Thymus (tissue), 14 donors: ENCODE data around the gene OTULINL. TPM values are rescaled to one million over a fixed set of nuclear protein-coding genes. Genes with fewer than 3 reads are reported as not detected.
A peak's percentile ranks its signal among the peaks of the same experiment; 100 is the strongest.

Experiments
- DNase-seq, 9 donors: peaks; one replicate each; pipeline ENCODE4 v3.0.0-alpha.2; 2013; ENCODE audit warnings: low spot score in 9 of 9, low read depth in 6 of 9, missing footprints in 1 of 9
- H3K27ac ChIP-seq, 2 donors: one replicate each; pipeline ENCODE4 v1.5.1; 2013; ENCODE audit warnings: control low read depth in 1 of 2, low read depth in 1 of 2, low read length in 1 of 2, mild to moderate bottlenecking in 1 of 2, moderate library complexity in 1 of 2
- H3K27me3 ChIP-seq, 2 donors: one replicate each; pipeline ENCODE4 v1.5.1; 2013; ENCODE audit warnings: low read length in 1 of 2; ENCODE audit not compliant: control insufficient read depth in 2 of 2, insufficient read depth in 1 of 2
- H3K36me3 ChIP-seq, 2 donors: one replicate each; pipeline ENCODE4 v1.5.1; 2013; ENCODE audit warnings: low read length in 1 of 2, mild to moderate bottlenecking in 1 of 2, moderate library complexity in 1 of 2; ENCODE audit not compliant: control insufficient read depth in 2 of 2, insufficient read depth in 2 of 2
- H3K4me1 ChIP-seq, 2 donors: one replicate each; pipeline ENCODE4 v1.5.1; 2013; ENCODE audit warnings: low read length in 2 of 2; ENCODE audit not compliant: control insufficient read depth in 2 of 2, insufficient read depth in 2 of 2
- H3K4me3 ChIP-seq, 2 donors: one replicate each; pipeline ENCODE4 v1.5.1; 2013; ENCODE audit warnings: low read length in 2 of 2, control low read depth in 1 of 2, mild to moderate bottlenecking in 1 of 2
- H3K9me3 ChIP-seq, 2 donors: one replicate each; pipeline ENCODE4 v1.5.1; 2013; ENCODE audit warnings: low read length in 1 of 2, mild to moderate bottlenecking in 1 of 2; ENCODE audit not compliant: control insufficient read depth in 2 of 2, insufficient read depth in 1 of 2
- WGBS: extraction: QIAGEN DNeasy Blood & Tissue Kit; methylation state at CpG from one replicate; pipeline ENCODE4 v1.1.7; 2013; 5-methylcytosine and 5-hydroxymethylcytosine counted together
- long read RNA-seq, 10 donors: transcript quantifications; one replicate each; lab custom pipeline, GENCODE V29; 2026
- polyA plus RNA-seq: library from polyadenylated mRNA; stranded (reverse); fragments of 200-250 nt; gene quantifications from one replicate; pipeline ENCODE4 v1.2.3, GENCODE V29; 2013
- total RNA-seq: library from RNA; stranded (reverse); fragments of 120-200 nt; gene quantifications from one replicate; pipeline ENCODE4 v1.2.4, GENCODE V29; 2013
- donor health status: healthy.

The OTULINL gene
- total RNA-seq (14.9 TPM), polyA plus RNA-seq (9.1 TPM)
- long read RNA-seq, donor 1 = 0 reads
- long read RNA-seq, donor 2 = 0 reads
- long read RNA-seq, donor 3, partial matches to known transcripts = 0 of 4 reads
- long read RNA-seq, donor 3, other reads (novel, unspliced or antisense) = 0 of 4 reads
- long read RNA-seq, donor 4, transcript OTULINL-201 (8 exons, 3,597 nt) = major isoform, 6 of 6 reads
- long read RNA-seq, donor 4, partial matches to known transcripts = 0 of 6 reads
- long read RNA-seq, donor 4, other reads (novel, unspliced or antisense) = 0 of 6 reads
- long read RNA-seq, donor 5, transcript OTULINL-201 (8 exons, 3,597 nt) = major isoform, 18 of 3,854 reads
- long read RNA-seq, donor 5, partial matches to known transcripts = 3,836 of 3,854 reads
- long read RNA-seq, donor 5, other reads (novel, unspliced or antisense) = 0 of 3,854 reads
- long read RNA-seq, donor 6, partial matches to known transcripts = 0 of 3 reads
- long read RNA-seq, donor 6, other reads (novel, unspliced or antisense) = 0 of 3 reads
- long read RNA-seq, donor 7, transcript OTULINL-201 (8 exons, 3,597 nt) = major isoform, 14 of 2,684 reads
- long read RNA-seq, donor 7, partial matches to known transcripts = 2,670 of 2,684 reads
- long read RNA-seq, donor 7, other reads (novel, unspliced or antisense) = 0 of 2,684 reads
- long read RNA-seq, donor 8, partial matches to known transcripts = 0 of 3 reads
- long read RNA-seq, donor 8, other reads (novel, unspliced or antisense) = 0 of 3 reads
- long read RNA-seq, donor 9, partial matches to known transcripts = 0 of 3 reads
- long read RNA-seq, donor 9, other reads (novel, unspliced or antisense) = 0 of 3 reads
- long read RNA-seq, donor 10, transcript OTULINL-201 (8 exons, 3,597 nt) = major isoform, 6 of 6 reads
- long read RNA-seq, donor 10, partial matches to known transcripts = 0 of 6 reads
- long read RNA-seq, donor 10, other reads (novel, unspliced or antisense) = 0 of 6 reads

DNA sequence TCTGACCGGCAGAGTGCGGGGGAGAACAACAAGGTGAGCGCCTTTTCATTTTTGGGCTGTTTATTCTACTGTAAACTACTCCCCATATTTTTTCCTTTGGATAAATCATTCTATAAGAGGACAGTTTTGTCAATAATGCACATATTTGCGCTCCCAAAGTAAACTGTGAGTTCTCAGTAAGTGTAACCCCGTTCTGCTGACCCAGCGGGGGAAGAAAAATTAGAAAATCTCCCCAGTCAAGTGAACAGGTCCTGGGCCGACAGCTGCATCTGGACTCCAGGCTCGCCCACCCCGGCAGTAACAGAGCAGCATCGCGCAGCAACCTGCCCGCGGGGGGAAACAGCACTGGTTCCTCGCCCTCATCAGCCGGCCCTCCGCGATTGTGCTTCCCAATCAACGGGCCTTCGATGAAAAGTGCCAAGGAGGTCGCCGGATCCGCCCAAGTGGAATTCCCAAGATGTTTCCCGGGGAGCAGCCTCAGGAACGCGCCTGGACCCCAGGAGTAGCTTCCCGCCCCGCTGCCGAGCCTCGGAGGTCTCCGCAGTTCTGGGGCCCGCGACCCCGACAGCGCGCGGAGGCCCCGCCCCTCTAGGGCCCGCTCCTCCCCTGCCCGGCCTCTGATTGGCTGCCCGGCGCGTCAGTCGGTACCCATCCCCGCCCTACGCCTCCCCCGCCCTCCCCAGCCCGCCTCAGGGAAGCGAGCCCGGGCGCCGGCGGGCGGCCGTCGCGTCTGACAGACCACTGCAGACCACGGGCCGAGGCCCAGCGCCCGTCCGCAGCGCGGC, at the start of gene OTULINL:
Gene OTULINL, plus strand, starts transcription at position 687 of the 785 bp plus-strand sequence. CDS start 103 bp downstream, outside the sequence.
- no peaks in the 10 kb centered on the region for H3K36me3 ChIP-seq
- peak in 8 of 9 donors; percentile 56 to 91 (median 80) for DNase-seq
- H3K4me3 ChIP-seq = peak within 1 kb of the TSS; percentile 53 to 81
- H3K27ac ChIP-seq = peak within 1 kb of the TSS; percentile 44 to 87
- WGBS = 10% methylated on average over 63 of the region's 63 CpGs
- H3K9me3 ChIP-seq = no peaks in the 10 kb centered on the region
- peaks cover 4 to 11% of the 10 kb centered on the region in 2 donors for H3K4me1 ChIP-seq
- peaks cover 12 to 17% of the 10 kb centered on the region in 2 donors for H3K27me3 ChIP-seq

DNA sequence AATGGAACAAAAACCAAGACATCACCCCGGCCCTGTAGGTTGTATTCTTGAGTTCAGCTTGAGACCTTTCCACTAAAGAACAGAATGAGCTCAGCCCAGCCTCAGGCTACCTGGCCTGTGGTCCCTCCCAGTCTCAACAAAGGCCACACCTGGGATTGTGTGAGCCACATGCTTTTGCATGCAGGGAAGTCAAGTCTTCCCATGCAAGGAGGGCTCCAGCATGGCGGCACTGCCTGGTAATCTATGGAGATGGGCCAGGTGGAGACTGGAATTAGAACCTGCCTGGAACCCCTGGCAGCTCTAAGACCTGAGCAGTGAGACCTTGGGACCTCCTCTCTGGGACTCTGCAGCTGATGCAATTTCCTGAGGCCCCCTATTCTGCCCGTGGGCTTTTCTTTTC, 49.4 kb upstream of the OTULINL start:
- Histone ChIP-seq H3K4me1 (no peaks in the 10 kb centered on the region), H3K27ac (no peak overlapping the region)
- WGBS = 55% methylated on average over 3 of the region's 3 CpGs

DNA sequence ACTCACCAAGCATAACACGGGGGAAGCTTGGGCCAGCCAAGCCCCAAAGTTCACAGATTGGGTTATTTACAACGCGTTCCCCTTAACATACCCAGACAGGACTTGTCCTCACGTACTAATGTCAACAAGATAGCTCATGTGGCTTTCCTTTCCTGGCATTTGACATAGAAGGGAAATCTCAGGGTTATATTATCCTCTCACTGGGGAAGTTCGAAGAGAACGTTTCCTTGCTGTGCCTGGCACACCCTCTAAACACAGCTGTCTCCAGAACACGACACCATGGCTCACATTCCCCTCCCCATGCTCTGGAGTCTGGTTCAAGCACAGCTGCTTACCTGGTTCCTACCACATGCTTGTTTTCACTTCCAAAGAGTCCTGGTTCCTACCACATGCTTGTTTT, 46.8 kb upstream of the OTULINL start:
- peak in 1 of 9 donors; percentile 9 for DNase-seq
- Histone ChIP-seq H3K27me3 (no peaks in the 10 kb centered on the region), H3K9me3 (no peaks in the 10 kb centered on the region), H3K4me1 (no peaks in the 10 kb centered on the region), H3K4me3 (no peak overlapping the region), H3K36me3 (no peaks in the 10 kb centered on the region), H3K27ac (no peak overlapping the region)
- 38% methylated on average over 7 of the region's 7 CpGs for WGBS

More for the DNA sequence above, 49.4 kb upstream of the OTULINL start:
- H3K9me3 ChIP-seq = no peaks in the 10 kb centered on the region
- no peaks in the 10 kb centered on the region for H3K36me3 ChIP-seq
- no peak for DNase-seq
- no peaks in the 10 kb centered on the region for H3K27me3 ChIP-seq
- no peak overlapping the region for H3K4me3 ChIP-seq

DNA sequence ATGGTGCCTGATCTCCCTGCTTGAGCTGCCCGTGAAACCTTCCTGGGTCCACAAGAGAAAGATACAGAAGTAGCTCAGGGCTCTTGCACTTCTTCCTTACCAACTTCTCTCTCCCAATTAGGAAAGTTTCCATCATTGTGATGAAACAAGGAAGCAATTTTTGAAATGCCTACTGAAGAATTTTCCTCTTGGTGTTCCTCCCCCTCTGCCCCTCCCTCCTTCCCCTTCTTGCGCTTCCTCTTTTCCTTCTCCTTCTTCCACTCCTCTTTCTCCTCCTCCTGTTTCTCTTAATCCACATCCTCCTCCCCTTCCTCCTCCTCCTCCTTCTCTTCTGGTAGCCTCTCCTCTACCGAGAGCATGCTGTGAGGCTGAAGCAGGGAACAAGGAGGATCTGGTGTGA, 36.3 kb upstream of the OTULINL start:
- WGBS = 80% methylated on average over 3 of the region's 3 CpGs
- no peak for DNase-seq
- H3K4me1 ChIP-seq = no peaks in the 10 kb centered on the region

DNA sequence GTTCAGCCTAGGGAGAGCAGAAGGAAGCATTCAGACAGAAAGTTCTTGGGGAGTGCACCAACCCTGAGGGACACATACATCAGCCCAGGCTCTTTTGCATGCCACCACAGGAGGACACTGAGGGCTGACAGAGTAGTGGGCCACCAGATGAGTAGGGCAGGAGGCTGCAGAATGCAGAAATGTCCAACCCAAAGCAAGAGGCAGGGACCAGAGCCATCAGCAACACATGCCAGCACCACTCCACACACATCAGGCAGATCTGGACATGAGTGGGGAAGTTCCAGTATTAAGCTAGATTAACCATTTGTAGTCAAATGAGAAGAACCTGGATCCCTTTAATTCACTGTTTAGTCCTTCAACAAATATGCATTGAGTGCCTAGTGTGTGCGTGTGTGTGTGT, 35.7 kb upstream of the OTULINL start:
- H3K4me3 ChIP-seq = no peak overlapping the region
- H3K27ac ChIP-seq = no peak overlapping the region
- H3K9me3 ChIP-seq = peaks cover 0 to 7% of the 10 kb centered on the region in 2 donors
- no peaks in the 10 kb centered on the region for H3K36me3 ChIP-seq
- DNase-seq = no peak
- H3K27me3 ChIP-seq = no peaks in the 10 kb centered on the region
- H3K4me1 ChIP-seq = no peaks in the 10 kb centered on the region
- 79% methylated on average over 1 of the region's 1 CpG for WGBS

More for the DNA sequence above, 36.3 kb upstream of the OTULINL start:
- no peak overlapping the region for H3K27ac ChIP-seq
- H3K27me3 ChIP-seq = no peaks in the 10 kb centered on the region
- H3K4me3 ChIP-seq = no peak overlapping the region
- H3K9me3 ChIP-seq = peaks cover 0 to 7% of the 10 kb centered on the region in 2 donors
- no peaks in the 10 kb centered on the region for H3K36me3 ChIP-seq

DNA sequence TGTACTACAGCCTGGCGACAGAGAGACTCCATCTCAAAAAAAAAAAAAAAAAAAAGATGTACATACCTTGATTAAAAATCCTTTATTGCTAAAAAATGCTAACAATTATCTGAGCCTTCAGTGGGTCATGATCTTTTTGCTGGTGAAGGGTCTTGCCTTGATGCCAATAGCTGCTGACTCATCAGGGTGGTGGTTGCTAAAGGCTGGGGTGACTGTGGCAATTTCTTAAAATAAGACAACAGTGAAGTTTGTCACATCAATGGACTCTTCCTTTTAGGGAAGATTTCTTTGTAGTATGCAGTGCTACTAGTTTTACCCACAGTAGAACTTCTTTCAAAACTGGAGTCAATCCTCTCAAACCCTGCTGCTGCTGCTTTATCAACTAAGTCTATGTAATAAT, 33.9 kb upstream of the OTULINL start:
- Histone ChIP-seq H3K9me3 (peaks cover 0 to 4% of the 10 kb centered on the region in 2 donors), H3K4me1 (no peaks in the 10 kb centered on the region), H3K36me3 (no peaks in the 10 kb centered on the region), H3K4me3 (no peak overlapping the region), H3K27ac (no peak overlapping the region), H3K27me3 (no peaks in the 10 kb centered on the region)
- WGBS = 100% methylated on average over 1 of the region's 1 CpG
- DNase-seq = no peak

DNA sequence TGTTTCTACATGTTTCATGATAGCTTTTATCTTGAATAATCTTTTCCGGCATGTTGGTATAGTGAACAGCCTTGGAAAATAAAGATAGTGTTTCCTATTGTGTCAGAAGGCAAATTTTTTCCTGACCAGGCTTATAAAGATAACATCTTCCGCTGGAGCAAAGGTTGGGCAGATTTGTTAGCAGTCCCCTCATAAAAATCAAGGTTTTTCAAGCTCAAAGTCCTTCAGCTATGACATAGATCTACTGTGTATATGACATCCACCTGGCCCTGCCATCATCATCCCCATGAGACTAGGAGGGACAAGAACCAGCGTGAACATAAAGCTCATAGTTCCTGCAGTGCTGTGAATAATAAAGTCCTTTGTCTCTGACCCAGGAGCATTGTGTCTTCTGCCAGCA, 30.4 kb upstream of the OTULINL start:
- Histone ChIP-seq H3K4me3 (no peak overlapping the region), H3K27me3 (no peaks in the 10 kb centered on the region), H3K36me3 (no peaks in the 10 kb centered on the region), H3K9me3 (peaks cover 0 to 4% of the 10 kb centered on the region in 2 donors), H3K27ac (no peak overlapping the region), H3K4me1 (no peaks in the 10 kb centered on the region)
- no peak for DNase-seq
- WGBS = 99% methylated on average over 3 of the region's 3 CpGs

DNA sequence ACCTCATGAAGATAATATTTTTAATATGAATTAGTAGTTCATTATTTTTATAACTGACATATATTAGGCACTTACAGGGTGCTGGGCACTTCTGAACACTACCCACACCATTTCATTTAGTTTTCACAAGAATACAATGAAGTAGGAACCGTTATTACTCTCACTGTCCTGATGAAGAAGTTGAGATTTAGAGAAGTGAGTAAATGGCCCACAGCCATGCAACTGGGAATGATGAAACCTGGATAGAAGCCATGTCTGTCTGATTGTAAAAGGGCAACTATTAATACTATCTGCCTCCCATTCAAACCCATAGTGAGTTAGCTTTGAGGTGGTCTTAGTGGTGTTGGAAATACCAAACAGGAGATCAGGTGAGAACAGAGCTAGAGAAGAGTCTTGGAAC, 29.6 kb upstream of the OTULINL start:
- H3K27me3 ChIP-seq = no peaks in the 10 kb centered on the region
- H3K27ac ChIP-seq = no peak overlapping the region
- no peaks in the 10 kb centered on the region for H3K4me1 ChIP-seq
- H3K36me3 ChIP-seq = no peaks in the 10 kb centered on the region
- no peak for DNase-seq
- H3K4me3 ChIP-seq = no peak overlapping the region
- 79% methylated on average over 1 of the region's 1 CpG for WGBS
- H3K9me3 ChIP-seq = no peaks in the 10 kb centered on the region
